ENCODE results near the gene IRF2.

Gene IRF2

GRCh38 chr4:184351560-184352451, 122.5 kb downstream of the IRF2 start:
- no peak overlapping the region for H3K4me3 ChIP-seq (replicated peaks; ENCODE audit: low read depth, low read length)
- no peak for DNase-seq (ENCODE audit: extremely low read depth, low read depth)
- TF ChIP-seq, protein P1, sequence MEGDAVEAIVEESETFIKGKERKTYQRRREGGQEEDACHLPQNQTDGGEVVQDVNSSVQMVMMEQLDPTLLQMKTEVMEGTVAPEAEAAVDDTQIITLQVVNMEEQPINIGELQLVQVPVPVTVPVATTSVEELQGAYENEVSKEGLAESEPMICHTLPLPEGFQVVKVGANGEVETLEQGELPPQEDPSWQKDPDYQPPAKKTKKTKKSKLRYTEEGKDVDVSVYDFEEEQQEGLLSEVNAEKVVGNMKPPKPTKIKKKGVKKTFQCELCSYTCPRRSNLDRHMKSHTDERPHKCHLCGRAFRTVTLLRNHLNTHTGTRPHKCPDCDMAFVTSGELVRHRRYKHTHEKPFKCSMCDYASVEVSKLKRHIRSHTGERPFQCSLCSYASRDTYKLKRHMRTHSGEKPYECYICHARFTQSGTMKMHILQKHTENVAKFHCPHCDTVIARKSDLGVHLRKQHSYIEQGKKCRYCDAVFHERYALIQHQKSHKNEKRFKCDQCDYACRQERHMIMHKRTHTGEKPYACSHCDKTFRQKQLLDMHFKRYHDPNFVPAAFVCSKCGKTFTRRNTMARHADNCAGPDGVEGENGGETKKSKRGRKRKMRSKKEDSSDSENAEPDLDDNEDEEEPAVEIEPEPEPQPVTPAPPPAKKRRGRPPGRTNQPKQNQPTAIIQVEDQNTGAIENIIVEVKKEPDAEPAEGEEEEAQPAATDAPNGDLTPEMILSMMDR (IDR thresholded peaks at IDR 0.05; ENCODE audit: low read depth, low read length, missing control alignments): no peak

GRCh38 chr4:184350964-184351363, 123.4 kb downstream of the IRF2 start:
- DNase-seq (ENCODE audit: extremely low read depth, low read depth): no peak
- TF ChIP-seq, protein P1 (IDR thresholded peaks at IDR 0.05; ENCODE audit: low read depth, low read length, missing control alignments): no peak
- no peak overlapping the region for H3K4me3 ChIP-seq (replicated peaks; ENCODE audit: low read depth, low read length)

GRCh38 chr4:184350213-184350817, 124.0 kb downstream of the IRF2 start:
- no peak overlapping the region for H3K4me3 ChIP-seq (replicated peaks; ENCODE audit: low read depth, low read length)
- no peak for DNase-seq (ENCODE audit: extremely low read depth, low read depth)
- TF ChIP-seq, protein P1 (IDR thresholded peaks at IDR 0.05; ENCODE audit: low read depth, low read length, missing control alignments): no peak

- no peak overlapping the region for H3K4me3 ChIP-seq (replicated peaks; ENCODE audit: low read depth, low read length)
- TF ChIP-seq, protein P1 (IDR thresholded peaks at IDR 0.05; ENCODE audit: low read depth, low read length, missing control alignments): no peak
- DNase-seq (ENCODE audit: extremely low read depth, low read depth): no peak
Measured at GRCh38 chr4:184349283-184350039, 124.9 kb downstream of the IRF2 start.

DNA sequence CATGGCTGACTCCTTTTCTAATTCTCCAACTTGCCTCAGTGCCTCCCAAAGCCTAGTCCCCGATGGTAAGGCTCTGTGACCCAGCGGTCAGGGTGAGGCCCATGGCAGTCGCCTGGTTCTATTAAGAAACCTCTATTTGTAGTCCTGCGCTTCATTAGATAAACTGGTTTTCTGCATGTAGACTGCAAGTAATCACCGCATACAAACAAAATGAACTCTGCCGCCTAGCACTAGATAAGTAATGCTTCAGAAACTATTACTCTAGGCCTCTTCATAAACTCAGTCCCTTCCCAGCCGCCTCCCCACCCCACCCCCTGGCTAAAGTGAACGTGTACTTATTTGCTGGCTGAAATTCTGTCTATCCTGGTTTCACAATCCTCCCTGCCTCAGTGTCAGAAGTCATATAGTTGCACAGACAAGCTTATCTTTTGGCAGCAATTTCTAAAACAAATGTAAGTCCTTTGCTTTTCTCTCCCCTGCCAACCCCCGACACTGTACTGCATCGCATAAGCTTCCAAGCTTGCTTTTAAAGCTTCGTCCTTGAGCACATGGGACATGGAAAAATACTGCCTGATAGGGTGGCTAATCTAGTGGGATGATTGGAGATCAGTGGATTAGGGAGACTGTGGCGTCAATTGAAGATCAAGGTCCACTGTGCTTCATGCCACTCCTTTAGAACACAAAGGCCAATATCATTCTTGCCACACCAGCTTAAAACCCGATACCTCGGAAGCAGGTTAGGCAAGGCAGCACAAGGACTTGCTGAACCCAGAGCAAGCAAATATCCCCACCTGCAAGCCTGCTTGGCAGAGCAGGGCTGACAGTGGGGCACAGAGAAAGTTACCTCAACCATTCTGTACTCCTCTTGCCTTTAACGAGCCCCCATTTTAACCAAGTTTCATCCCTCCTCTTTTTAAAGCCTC, 125.8 kb downstream of the IRF2 start:
- H3K4me3 ChIP-seq (replicated peaks; ENCODE audit: low read depth, low read length): no peak overlapping the region
- TF ChIP-seq, protein P1 (IDR thresholded peaks at IDR 0.05; ENCODE audit: low read depth, low read length, missing control alignments): no peak
- DNase-seq (ENCODE audit: extremely low read depth, low read depth): no peak

All from HFF-Myc (cell line).